Liver (tissue), 9 donors: ENCODE results near the gene PPIA. TPM values are rescaled to one million over a fixed set of nuclear protein-coding genes. Genes with fewer than 3 reads are reported as not detected.

Source experiments
- DNase-seq: peaks from one replicate; pipeline ENCODE4 v3.0.0-alpha.2; 2017; ENCODE audit warnings: low spot score
- H3K27ac ChIP-seq, 2 donors: one replicate each; pipeline ENCODE4 v1.7.0; 2013; ENCODE audit warnings: inconsistent platforms in 2 of 2, low read length in 2 of 2, control low read depth in 1 of 2, low read depth in 1 of 2, mild to moderate bottlenecking in 1 of 2
- H3K27me3 ChIP-seq, 4 donors: one replicate each; pipeline versions ENCODE4 v1.6.1 to v1.7.0; 2013; ENCODE audit warnings: low read length in 3 of 4, inconsistent platforms in 1 of 4, mild to moderate bottlenecking in 1 of 4, moderate library complexity in 1 of 4; ENCODE audit not compliant: control insufficient read depth in 4 of 4, insufficient read depth in 4 of 4
- H3K36me3 ChIP-seq, 4 donors: one replicate each; pipeline versions ENCODE4 v1.6.1 to v1.7.0; 2013; ENCODE audit warnings: low read length in 3 of 4, mild to moderate bottlenecking in 3 of 4, low read depth in 1 of 4, moderate library complexity in 1 of 4; ENCODE audit not compliant: control insufficient read depth in 4 of 4, insufficient read depth in 3 of 4
- H3K4me1 ChIP-seq, 4 donors: one replicate each; pipeline versions ENCODE4 v1.6.1 to v1.7.0; 2013; ENCODE audit warnings: low read length in 3 of 4, mild to moderate bottlenecking in 3 of 4, moderate library complexity in 1 of 4; ENCODE audit not compliant: control insufficient read depth in 4 of 4, insufficient read depth in 4 of 4
- H3K4me3 ChIP-seq, 3 donors: one replicate each; pipeline versions ENCODE4 v1.6.1 to v1.7.0; 2013; ENCODE audit warnings: low read length in 3 of 3, control low read depth in 1 of 3, low read depth in 1 of 3, mild to moderate bottlenecking in 1 of 3
- H3K9ac ChIP-seq, 2 donors: one replicate each; pipeline ENCODE4 v1.7.0; 2013; ENCODE audit warnings: low read length in 2 of 2, mild to moderate bottlenecking in 2 of 2, moderate library complexity in 2 of 2, control low read depth in 1 of 2, low read depth in 1 of 2
- H3K9me3 ChIP-seq, 4 donors: one replicate each; pipeline versions ENCODE4 v1.6.1 to v1.7.0; 2013; ENCODE audit warnings: low read length in 3 of 4; ENCODE audit not compliant: control insufficient read depth in 4 of 4
- EGR1 ChIP-seq, 2 donors: IDR thresholded peaks; 2 replicates each; pipeline ENCODE4 v1.6.1; 2016 to 2018; ENCODE audit warnings: antibody characterized with exemption in 2 of 2, low read depth in 2 of 2
- FOXA1 ChIP-seq: IDR thresholded peaks from 2 replicates; pipeline ENCODE4 v1.6.1; 2016; ENCODE audit warnings: antibody characterized with exemption
- FOXA2 ChIP-seq: IDR thresholded peaks from 2 replicates; pipeline ENCODE4 v1.6.1; 2016; ENCODE audit warnings: antibody characterized with exemption
- GABPA ChIP-seq, 2 donors: IDR thresholded peaks in 1 of 2; conservative IDR thresholded peaks in 1 of 2; 2 replicates each; pipeline ENCODE4 v1.6.1; 2016; ENCODE audit warnings: antibody characterized with exemption in 2 of 2, mild to moderate bottlenecking in 1 of 2, moderate library complexity in 1 of 2
- HNF4A ChIP-seq, 2 donors: conservative IDR thresholded peaks; 2 replicates each; pipeline ENCODE4 v1.6.1; 2016; ENCODE audit warnings: antibody characterized with exemption in 2 of 2, mild to moderate bottlenecking in 2 of 2
- HNF4G ChIP-seq: IDR thresholded peaks from 2 replicates; pipeline ENCODE4 v1.6.1; 2016; ENCODE audit warnings: antibody characterized with exemption
- JUND ChIP-seq, 2 donors: IDR thresholded peaks; 2 replicates each; pipeline ENCODE4 v1.6.1; 2016; ENCODE audit warnings: antibody characterized with exemption in 2 of 2
- NR2F2 ChIP-seq: IDR thresholded peaks from 2 replicates; pipeline ENCODE4 v1.6.1; 2016; ENCODE audit warnings: antibody characterized with exemption
- RAD21 ChIP-seq, 2 donors: IDR thresholded peaks; 2 replicates each; pipeline ENCODE4 v1.6.1; 2016; ENCODE audit warnings: antibody characterized with exemption in 2 of 2, mild to moderate bottlenecking in 2 of 2
- RXRA ChIP-seq, 2 donors: IDR thresholded peaks; 2 replicates each; pipeline ENCODE4 v1.6.1; 2017 to 2018; ENCODE audit warnings: antibody characterized with exemption in 2 of 2, mild to moderate bottlenecking in 1 of 2
- SP1 ChIP-seq: IDR thresholded peaks from 2 replicates; pipeline ENCODE4 v1.6.1; 2018; ENCODE audit warnings: antibody characterized with exemption, mild to moderate bottlenecking
- TAF1 ChIP-seq: conservative IDR thresholded peaks from 2 replicates; pipeline ENCODE4 v1.6.1; 2016; ENCODE audit warnings: antibody characterized with exemption, mild to moderate bottlenecking
- YY1 ChIP-seq: IDR thresholded peaks from 2 replicates; pipeline ENCODE4 v1.6.1; 2016; ENCODE audit warnings: antibody characterized with exemption, mild to moderate bottlenecking
- WGBS: extraction: QIAGEN DNeasy Blood & Tissue Kit; methylation state at CpG from one replicate; pipeline ENCODE4 v1.1.7; 2013; 5-methylcytosine and 5-hydroxymethylcytosine counted together
- polyA plus RNA-seq, 2 donors: library from polyadenylated mRNA; stranded (reverse) in 1 of 2; unstranded in 1 of 2; fragments of 200-250 nt in 1 of 2; fragments of >200 nt in 1 of 2; fragmentation: Nextera tagmentation in 1 of 2; extraction: Ambion mirVana in 1 of 2; gene quantifications; one replicate each; pipeline versions ENCODE4 v1.2.1 to v1.2.3, GENCODE V29; 2013 to 2015
- total RNA-seq, 2 donors: library from RNA; depleted of rRNA; stranded (reverse); fragments of >200 nt; gene quantifications; one replicate each; pipeline ENCODE4 v1.2.3, GENCODE V29; 2014
- TF ChIP-seq, protein P1 (sequence below): IDR thresholded peaks from 2 replicates; pipeline ENCODE4 v1.6.1; 2016; ENCODE audit warnings: antibody characterized with exemption
- TF ChIP-seq, protein P2 (sequence below): fragments of 150-350 bp; IDR thresholded peaks from 2 replicates; pipeline ENCODE4 v1.5.1; 2017; ENCODE audit warnings: improper control_type of control experiment, low read depth, low read length; ENCODE audit not compliant: missing input control
- TF ChIP-seq, protein P3 (sequence below): IDR thresholded peaks from 2 replicates; pipeline ENCODE4 v1.6.1; 2016; ENCODE audit warnings: antibody characterized with exemption
- TF ChIP-seq, protein P4 (sequence below): IDR thresholded peaks from 2 replicates; pipeline ENCODE4 v1.6.1; 2016; ENCODE audit warnings: antibody characterized with exemption
- donor health status: healthy.
- donor health status: healthy.
- donor health status: healthy.
- donor health status: healthy.
- donor health status: healthy.

Gene PPIA
- total and polyA plus RNA-seq, 4 donors, result 834 to 1,873 (median 1,399) TPM

DNA sequence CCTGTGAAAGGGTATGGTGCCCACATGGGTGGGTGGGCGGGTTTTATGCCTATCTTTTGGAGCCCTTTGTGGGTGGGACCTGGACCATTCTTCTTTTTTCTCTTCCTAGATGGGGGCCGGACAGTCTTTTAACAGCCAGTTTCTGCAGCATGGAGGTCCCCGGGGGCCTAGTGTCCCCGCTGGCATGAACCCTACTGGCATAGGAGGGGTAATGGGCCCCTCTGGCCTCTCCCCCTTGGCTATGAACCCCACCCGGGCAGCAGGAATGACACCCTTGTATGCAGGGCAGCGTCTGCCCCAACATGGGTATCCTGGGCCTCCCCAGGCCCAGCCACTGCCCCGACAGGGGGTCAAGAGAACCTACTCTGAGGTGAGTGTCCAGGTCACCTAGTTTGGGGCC, 38.7 kb upstream of the PPIA start:
- H3K9me3 ChIP-seq, result no peaks in the 10 kb centered on the region
- DNase-seq, result no peak
- H3K27ac ChIP-seq, result no peak overlapping the region
- H3K36me3 ChIP-seq, result peaks cover 2 to 46% (median 11%) of the 10 kb centered on the region in 4 donors
- no peaks in the 10 kb centered on the region for H3K4me1 ChIP-seq
- H3K9ac ChIP-seq, result no peak overlapping the region
- TF ChIP-seq NR2F2 (no peak), JUND (IDR thresholded peaks at IDR 0.05) (no peak), FOXA2 (no peak), YY1 (no peak), RXRA (IDR thresholded peaks at IDR 0.05) (no peak), HNF4A (conservative IDR thresholded peaks at IDR 0.05) (no peak), SP1 (no peak), GABPA (IDR thresholded peaks at IDR 0.05 in 1 of 2, conservative IDR thresholded peaks at IDR 0.05 in 1 of 2) (no peak), FOXA1 (no peak), RAD21 (IDR thresholded peaks at IDR 0.05) (no peak), TAF1 (no peak), HNF4G (no peak)
- TF ChIP-seq, protein P1, sequence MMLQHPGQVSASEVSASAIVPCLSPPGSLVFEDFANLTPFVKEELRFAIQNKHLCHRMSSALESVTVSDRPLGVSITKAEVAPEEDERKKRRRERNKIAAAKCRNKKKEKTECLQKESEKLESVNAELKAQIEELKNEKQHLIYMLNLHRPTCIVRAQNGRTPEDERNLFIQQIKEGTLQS, result no peak
- TF ChIP-seq, protein P2, sequence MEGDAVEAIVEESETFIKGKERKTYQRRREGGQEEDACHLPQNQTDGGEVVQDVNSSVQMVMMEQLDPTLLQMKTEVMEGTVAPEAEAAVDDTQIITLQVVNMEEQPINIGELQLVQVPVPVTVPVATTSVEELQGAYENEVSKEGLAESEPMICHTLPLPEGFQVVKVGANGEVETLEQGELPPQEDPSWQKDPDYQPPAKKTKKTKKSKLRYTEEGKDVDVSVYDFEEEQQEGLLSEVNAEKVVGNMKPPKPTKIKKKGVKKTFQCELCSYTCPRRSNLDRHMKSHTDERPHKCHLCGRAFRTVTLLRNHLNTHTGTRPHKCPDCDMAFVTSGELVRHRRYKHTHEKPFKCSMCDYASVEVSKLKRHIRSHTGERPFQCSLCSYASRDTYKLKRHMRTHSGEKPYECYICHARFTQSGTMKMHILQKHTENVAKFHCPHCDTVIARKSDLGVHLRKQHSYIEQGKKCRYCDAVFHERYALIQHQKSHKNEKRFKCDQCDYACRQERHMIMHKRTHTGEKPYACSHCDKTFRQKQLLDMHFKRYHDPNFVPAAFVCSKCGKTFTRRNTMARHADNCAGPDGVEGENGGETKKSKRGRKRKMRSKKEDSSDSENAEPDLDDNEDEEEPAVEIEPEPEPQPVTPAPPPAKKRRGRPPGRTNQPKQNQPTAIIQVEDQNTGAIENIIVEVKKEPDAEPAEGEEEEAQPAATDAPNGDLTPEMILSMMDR, result no peak
- WGBS, result 96% methylated on average over 7 of the region's 7 CpGs
- H3K4me3 ChIP-seq, result no peak overlapping the region
- H3K27me3 ChIP-seq, result no peaks in the 10 kb centered on the region

DNA sequence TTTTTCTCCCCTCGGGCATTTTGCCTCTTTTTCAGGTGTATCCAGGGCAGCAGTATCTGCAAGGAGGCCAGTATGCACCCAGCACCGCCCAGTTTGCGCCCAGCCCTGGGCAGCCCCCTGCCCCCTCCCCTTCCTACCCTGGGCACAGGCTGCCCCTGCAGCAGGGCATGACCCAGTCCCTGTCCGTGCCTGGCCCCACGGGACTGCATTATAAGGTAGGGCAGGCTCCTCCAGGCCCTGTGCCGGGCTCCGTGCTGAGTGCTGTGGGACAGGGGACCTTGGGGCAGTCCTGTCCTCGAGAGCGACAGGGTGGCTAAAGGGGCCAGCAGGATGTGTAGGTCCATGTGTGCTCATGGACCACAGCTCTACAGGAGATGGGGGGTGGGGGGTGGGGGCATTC, 37.2 kb upstream of the PPIA start:
- H3K27me3 ChIP-seq, result no peaks in the 10 kb centered on the region
- no peak for TF ChIP-seq RXRA (IDR thresholded peaks at IDR 0.05)
- no peak overlapping the region for H3K4me3 ChIP-seq
- no peak for DNase-seq
- H3K27ac ChIP-seq, result no peak overlapping the region
- H3K9me3 ChIP-seq, result no peaks in the 10 kb centered on the region
- H3K36me3 ChIP-seq, result peaks cover 8 to 60% (median 16%) of the 10 kb centered on the region in 4 donors
- peaks cover 0 to 7% (median 4%) of the 10 kb centered on the region in 4 donors for H3K4me1 ChIP-seq
- 94% methylated on average over 9 of the region's 9 CpGs for WGBS
- H3K9ac ChIP-seq, result no peak overlapping the region

DNA sequence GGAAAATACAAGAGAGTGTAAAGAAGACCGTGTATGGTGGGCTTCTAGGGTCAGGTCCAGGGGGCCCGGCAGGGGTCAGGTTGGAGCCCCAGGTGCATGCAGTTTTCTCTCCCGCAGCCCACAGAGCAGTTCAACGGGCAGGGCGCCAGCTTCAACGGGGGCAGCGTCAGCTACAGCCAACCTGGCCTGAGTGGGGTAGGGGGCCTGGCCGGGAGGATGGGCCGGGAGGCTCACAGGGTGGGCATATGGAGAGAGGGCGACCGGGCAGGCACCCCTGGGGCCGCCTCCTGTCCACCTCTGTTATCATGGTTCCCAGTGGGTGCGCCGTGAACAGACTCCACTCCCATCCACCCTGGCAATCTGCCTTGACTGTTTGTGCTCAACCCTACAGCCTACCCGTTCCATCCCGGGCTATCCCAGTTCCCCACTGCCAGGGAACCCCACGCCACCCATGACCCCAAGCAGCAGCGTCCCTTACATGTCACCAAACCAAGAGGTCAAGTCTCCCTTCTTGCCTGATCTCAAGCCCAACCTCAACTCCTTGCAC, 36.4 kb upstream of the PPIA start:
- Histone ChIP-seq H3K9ac (no peak overlapping the region), H3K27me3 (no peaks in the 10 kb centered on the region), H3K9me3 (no peaks in the 10 kb centered on the region), H3K36me3 (peaks cover 9 to 65% (median 16%) of the 10 kb centered on the region in 4 donors), H3K4me1 (peaks cover 0 to 14% (median 9%) of the 10 kb centered on the region in 4 donors), H3K27ac (no peak overlapping the region), H3K4me3 (no peak overlapping the region)
- WGBS, result 96% methylated on average over 18 of the region's 18 CpGs
- DNase-seq, result no peak
- TF ChIP-seq EGR1 (IDR thresholded peaks at IDR 0.05; ENCODE audit: low read depth in 2 of 2) (no peak), SP1 (no peak), JUND (IDR thresholded peaks at IDR 0.05) (no peak), FOXA1 (no peak), HNF4G (no peak), FOXA2 (no peak), RAD21 (IDR thresholded peaks at IDR 0.05) (no peak), HNF4A (conservative IDR thresholded peaks at IDR 0.05) (no peak), YY1 (no peak), GABPA (IDR thresholded peaks at IDR 0.05 in 1 of 2, conservative IDR thresholded peaks at IDR 0.05 in 1 of 2) (no peak), NR2F2 (no peak), TAF1 (no peak), RXRA (IDR thresholded peaks at IDR 0.05) (no peak)
- TF ChIP-seq, protein P2, result no peak
- TF ChIP-seq, protein P3, sequence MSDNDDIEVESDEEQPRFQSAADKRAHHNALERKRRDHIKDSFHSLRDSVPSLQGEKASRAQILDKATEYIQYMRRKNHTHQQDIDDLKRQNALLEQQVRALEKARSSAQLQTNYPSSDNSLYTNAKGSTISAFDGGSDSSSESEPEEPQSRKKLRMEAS, result no peak
- TF ChIP-seq, protein P4, sequence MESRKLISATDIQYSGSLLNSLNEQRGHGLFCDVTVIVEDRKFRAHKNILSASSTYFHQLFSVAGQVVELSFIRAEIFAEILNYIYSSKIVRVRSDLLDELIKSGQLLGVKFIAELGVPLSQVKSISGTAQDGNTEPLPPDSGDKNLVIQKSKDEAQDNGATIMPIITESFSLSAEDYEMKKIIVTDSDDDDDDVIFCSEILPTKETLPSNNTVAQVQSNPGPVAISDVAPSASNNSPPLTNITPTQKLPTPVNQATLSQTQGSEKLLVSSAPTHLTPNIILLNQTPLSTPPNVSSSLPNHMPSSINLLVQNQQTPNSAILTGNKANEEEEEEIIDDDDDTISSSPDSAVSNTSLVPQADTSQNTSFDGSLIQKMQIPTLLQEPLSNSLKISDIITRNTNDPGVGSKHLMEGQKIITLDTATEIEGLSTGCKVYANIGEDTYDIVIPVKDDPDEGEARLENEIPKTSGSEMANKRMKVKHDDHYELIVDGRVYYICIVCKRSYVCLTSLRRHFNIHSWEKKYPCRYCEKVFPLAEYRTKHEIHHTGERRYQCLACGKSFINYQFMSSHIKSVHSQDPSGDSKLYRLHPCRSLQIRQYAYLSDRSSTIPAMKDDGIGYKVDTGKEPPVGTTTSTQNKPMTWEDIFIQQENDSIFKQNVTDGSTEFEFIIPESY, result no peak
- TF ChIP-seq, protein P1, result no peak
